GM03348 (cell line): Measurements from ENCODE around the gene IQSEC2.

ENCODE experiments used
- DNase-seq: peaks from one replicate; pipeline ENCODE4 v3.0.0; 2012; ENCODE audit warnings: low spot score

Gene IQSEC2

GRCh38 chrX:53242310-53242709, 39.1 kb downstream of the IQSEC2 start:
- no peak for DNase-seq

GRCh38 chrX:53241558-53241957, 39.8 kb downstream of the IQSEC2 start:
- DNase-seq, result no peak

GRCh38 chrX:53239474-53239873, 41.9 kb downstream of the IQSEC2 start:
- DNase-seq, result no peak

- no peak for DNase-seq
Observed at GRCh38 chrX:53237056-53237455, 44.3 kb downstream of the IQSEC2 start.

GRCh38 chrX:53236025-53236679, 45.2 kb downstream of the IQSEC2 start:
- no peak for DNase-seq

GRCh38 chrX:53235566-53235965, 45.8 kb downstream of the IQSEC2 start:
- no peak for DNase-seq

- DNase-seq, result no peak
Observed at GRCh38 chrX:53234484-53234883, 46.9 kb downstream of the IQSEC2 start.

- no peak for DNase-seq
Observed at GRCh38 chrX:53233536-53233935, 47.8 kb downstream of the IQSEC2 start.

GRCh38 chrX:53230116-53230515, 51.3 kb downstream of the IQSEC2 start:
- no peak for DNase-seq

- no peak for DNase-seq
Observed at GRCh38 chrX:53227224-53227765, 54.1 kb downstream of the IQSEC2 start.

- peak; percentile 95 for DNase-seq
Observed at GRCh38 chrX:53224860-53225797, 56.3 kb downstream of the IQSEC2 start, which contains the start of gene KDM5C. KDM5C (minus strand) TSS chrX:53225207; CDS start chrX:53224889, 318 bp downstream.

- peak; percentile 40 for DNase-seq
Observed at GRCh38 chrX:53223955-53224859, 57.2 kb downstream of the IQSEC2 start.

GRCh38 chrX:53223068-53223693, 58.2 kb downstream of the IQSEC2 start:
- peak; percentile 6 for DNase-seq
